ENCODE results near the gene KRTAP13-3. TPM values are rescaled to one million over a fixed set of nuclear protein-coding genes. Genes with fewer than 3 reads are reported as not detected.

KRTAP13-3 gene
- total and polyA plus RNA-seq, 4 donors: not detected

DNA sequence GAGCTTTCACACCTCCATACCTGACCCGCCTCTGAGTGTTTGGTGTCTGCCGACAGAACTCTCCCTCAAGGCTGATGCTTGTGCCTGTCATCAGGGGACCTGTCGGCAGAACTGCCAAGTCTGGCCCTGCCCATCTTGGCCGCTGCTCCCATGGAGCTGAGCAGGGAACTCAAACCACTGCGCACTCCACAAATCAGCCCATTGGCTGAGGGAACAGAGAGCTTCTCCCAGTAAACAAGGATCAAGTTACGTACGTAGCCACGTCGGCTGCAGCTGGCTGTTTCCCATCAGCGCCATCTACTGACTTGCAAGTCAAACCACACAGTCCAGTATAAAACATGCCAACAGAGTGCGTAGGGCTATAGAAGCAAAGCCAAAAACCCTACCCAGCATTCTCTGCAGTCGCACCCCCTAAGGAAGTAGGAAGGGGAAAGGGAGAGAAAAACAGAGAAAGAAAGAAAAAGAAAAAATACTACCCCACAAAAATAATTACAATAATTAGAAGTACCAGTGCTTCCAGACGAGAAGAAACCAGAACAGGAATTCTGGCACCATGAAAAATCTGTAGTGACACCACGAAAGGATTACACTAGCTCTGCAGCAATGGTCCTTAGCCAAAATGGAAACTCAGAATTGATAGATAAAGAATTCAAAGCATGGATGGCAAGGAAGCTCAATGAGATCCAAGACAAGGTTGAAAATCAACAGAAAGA is 16.8 kb downstream of the KRTAP13-3 start:
- no peak overlapping the region for H3K9ac ChIP-seq (ENCODE audit: insufficient read depth in 1 of 2, low read length in 2 of 2)
- TF ChIP-seq, protein P1, sequence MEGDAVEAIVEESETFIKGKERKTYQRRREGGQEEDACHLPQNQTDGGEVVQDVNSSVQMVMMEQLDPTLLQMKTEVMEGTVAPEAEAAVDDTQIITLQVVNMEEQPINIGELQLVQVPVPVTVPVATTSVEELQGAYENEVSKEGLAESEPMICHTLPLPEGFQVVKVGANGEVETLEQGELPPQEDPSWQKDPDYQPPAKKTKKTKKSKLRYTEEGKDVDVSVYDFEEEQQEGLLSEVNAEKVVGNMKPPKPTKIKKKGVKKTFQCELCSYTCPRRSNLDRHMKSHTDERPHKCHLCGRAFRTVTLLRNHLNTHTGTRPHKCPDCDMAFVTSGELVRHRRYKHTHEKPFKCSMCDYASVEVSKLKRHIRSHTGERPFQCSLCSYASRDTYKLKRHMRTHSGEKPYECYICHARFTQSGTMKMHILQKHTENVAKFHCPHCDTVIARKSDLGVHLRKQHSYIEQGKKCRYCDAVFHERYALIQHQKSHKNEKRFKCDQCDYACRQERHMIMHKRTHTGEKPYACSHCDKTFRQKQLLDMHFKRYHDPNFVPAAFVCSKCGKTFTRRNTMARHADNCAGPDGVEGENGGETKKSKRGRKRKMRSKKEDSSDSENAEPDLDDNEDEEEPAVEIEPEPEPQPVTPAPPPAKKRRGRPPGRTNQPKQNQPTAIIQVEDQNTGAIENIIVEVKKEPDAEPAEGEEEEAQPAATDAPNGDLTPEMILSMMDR (IDR thresholded peaks at IDR 0.05; ENCODE audit: control extremely low read depth, extremely low read depth): no peak
- no peak overlapping the region for H3K27ac ChIP-seq (ENCODE audit: low read depth in 1 of 2, low read length in 1 of 2)
- H3K36me3 ChIP-seq (ENCODE audit: control insufficient read depth in 4 of 4, insufficient read depth in 4 of 4, low read length in 4 of 4): no peaks in the 10 kb centered on the region
- WGBS, 2 donors: 27% methylated on average over 14 of the region's 14 CpGs
- H3K4me1 ChIP-seq (ENCODE audit: control insufficient read depth in 5 of 5, insufficient read depth in 5 of 5, low read length in 5 of 5): no peaks in the 10 kb centered on the region
- H3K27me3 ChIP-seq (ENCODE audit: control insufficient read depth in 3 of 3, insufficient read depth in 3 of 3, low read length in 2 of 3): no peaks in the 10 kb centered on the region
- peak; percentile 90 for ATAC-seq (ENCODE audit: insufficient read depth, low FRiP score)
- peaks cover 0 to 7% (median 1%) of the 10 kb centered on the region in 4 donors for H3K9me3 ChIP-seq (ENCODE audit: control insufficient read depth in 4 of 4, insufficient read depth in 3 of 4, low read length in 3 of 4)
- peak; percentile 14 to 44 (median 32) for DNase-seq
- no peak overlapping the region for H3K4me3 ChIP-seq

DNA sequence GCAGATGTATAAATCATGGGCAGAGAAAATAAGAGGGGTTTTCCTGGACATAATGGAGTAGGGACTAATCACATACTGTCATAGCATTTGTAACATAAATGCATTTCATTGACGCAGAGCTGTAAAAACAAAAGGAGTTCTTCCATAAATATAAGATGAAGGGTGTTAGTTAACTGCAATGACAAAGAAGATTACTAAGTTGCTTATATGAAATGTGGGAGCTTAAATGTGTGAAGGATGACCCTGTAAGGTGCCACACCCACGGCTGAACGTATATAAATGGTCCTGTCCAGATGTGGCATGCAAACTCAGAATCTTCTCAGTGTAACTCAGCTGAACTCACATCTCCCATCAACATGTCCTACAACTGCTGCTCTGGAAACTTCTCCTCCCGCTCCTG is 30.0 kb downstream of the KRTAP13-3 start, which contains the start of gene KRTAP13-1:
KRTAP13-1 (plus strand) TSS at position 301 of the 400 bp plus-strand sequence; CDS start at position 357, 56 bp downstream.
- H3K36me3 ChIP-seq (ENCODE audit: control insufficient read depth in 4 of 4, insufficient read depth in 4 of 4, low read length in 4 of 4): no peaks in the 10 kb centered on the region
- H3K4me3 ChIP-seq: no peak within 1 kb of the TSS
- WGBS, 2 donors: 81 to 86% methylated on average over 4 of the region's 4 CpGs
- no peaks in the 10 kb centered on the region for H3K27me3 ChIP-seq (ENCODE audit: control insufficient read depth in 3 of 3, insufficient read depth in 3 of 3, low read length in 2 of 3)
- TF ChIP-seq, protein P1 (IDR thresholded peaks at IDR 0.05; ENCODE audit: control extremely low read depth, extremely low read depth): no peak
- H3K4me1 ChIP-seq (ENCODE audit: control insufficient read depth in 5 of 5, insufficient read depth in 5 of 5, low read length in 5 of 5): peaks cover 0 to 4% (median 0%) of the 10 kb centered on the region in 5 donors
- no peak within 1 kb of the TSS for H3K27ac ChIP-seq (ENCODE audit: low read depth in 1 of 2, low read length in 1 of 2)
- no peak within 1 kb of the TSS for H3K9ac ChIP-seq (ENCODE audit: insufficient read depth in 1 of 2, low read length in 2 of 2)
- DNase-seq (no peak), ATAC-seq (ENCODE audit: insufficient read depth, low FRiP score) (no peak)
- peaks cover 0 to under 1% (median under 1%) of the 10 kb centered on the region in 4 donors for H3K9me3 ChIP-seq (ENCODE audit: control insufficient read depth in 4 of 4, insufficient read depth in 3 of 4, low read length in 3 of 4)

DNA sequence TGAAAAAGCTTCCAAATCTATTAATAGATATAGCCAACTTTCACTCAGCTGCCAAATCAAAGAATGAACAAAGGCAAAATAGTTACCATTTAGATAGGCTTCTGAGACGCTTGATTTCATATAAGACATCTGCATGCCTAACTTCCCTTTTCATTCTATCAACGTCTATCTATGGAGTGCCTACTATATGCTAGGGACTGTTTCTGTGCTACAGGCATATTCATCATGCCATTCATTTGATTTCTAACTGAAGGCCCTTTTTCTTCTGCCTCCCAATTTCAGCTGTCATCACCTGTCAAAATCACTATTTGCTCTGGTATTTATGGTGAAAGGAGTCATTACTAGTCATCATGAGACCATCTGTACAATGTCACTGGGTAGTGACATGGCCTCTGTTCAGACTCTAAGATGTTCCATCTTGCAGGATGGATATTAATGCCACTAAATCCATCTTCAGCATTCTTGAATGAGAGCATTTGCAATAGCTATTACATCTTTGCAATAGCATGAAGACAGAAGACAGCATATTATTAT is 34.2 kb downstream of the KRTAP13-3 start:
- Histone ChIP-seq H3K4me3 (no peak overlapping the region), H3K9ac (ENCODE audit: insufficient read depth in 1 of 2, low read length in 2 of 2) (no peak overlapping the region), H3K4me1 (ENCODE audit: control insufficient read depth in 5 of 5, insufficient read depth in 5 of 5, low read length in 5 of 5) (peaks cover 0 to 2% (median 0%) of the 10 kb centered on the region in 5 donors), H3K27me3 (ENCODE audit: control insufficient read depth in 3 of 3, insufficient read depth in 3 of 3, low read length in 2 of 3) (no peaks in the 10 kb centered on the region), H3K36me3 (ENCODE audit: control insufficient read depth in 4 of 4, insufficient read depth in 4 of 4, low read length in 4 of 4) (no peaks in the 10 kb centered on the region), H3K27ac (ENCODE audit: low read depth in 1 of 2, low read length in 1 of 2) (no peak overlapping the region), H3K9me3 (ENCODE audit: control insufficient read depth in 4 of 4, insufficient read depth in 3 of 4, low read length in 3 of 4) (peaks cover 0 to 6% (median 4%) of the 10 kb centered on the region in 4 donors)
- no peak for DNase-seq
- no peak for ATAC-seq (ENCODE audit: insufficient read depth, low FRiP score)
- 60 to 72% methylated on average over 2 of the region's 2 CpGs for WGBS, 2 donors
- TF ChIP-seq, protein P1 (IDR thresholded peaks at IDR 0.05; ENCODE audit: control extremely low read depth, extremely low read depth): no peak

Data from lung (tissue), 12 donors.